ENCODE data around the gene FRMD3.

DNA sequence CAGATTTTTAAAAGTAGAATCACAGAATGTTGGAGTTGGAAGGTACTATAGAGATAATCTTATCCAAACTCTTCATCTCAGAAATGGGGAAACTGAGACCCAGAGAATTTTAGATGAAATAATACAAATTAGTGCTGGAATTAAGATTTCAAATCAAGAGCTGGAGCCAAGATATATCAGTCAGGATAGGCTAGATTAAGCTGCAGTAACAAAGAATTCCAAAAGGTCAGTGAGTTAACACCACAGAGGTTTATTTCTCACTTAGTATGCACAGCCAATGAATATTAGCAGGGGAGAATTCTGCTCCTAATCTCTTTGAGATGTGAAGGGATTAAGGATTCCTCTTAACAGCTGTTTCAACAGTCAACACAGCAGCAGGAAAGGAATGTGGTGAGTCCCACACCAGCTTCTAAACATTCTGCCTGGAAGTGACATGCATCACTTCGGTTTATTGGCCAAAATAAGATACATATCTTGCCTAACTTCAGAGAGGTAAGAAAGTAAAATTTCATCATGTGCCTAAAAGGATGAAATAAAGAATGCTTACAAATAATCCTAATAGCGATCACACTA is 136.8 kb downstream of the FRMD3 start:
- TF ChIP-seq SIN3A (IDR thresholded peaks at IDR 0.05; ENCODE audit: borderline replicate concordance, insufficient read depth, low read depth, low read length) (no peak), POLR2AphosphoS5 (IDR thresholded peaks at IDR 0.05; ENCODE audit: low read depth, low read length) (no peak), TCF7L2 (IDR thresholded peaks at IDR 0.05; ENCODE audit: low read depth, low read length) (no peak)
- TF ChIP-seq, protein P1, sequence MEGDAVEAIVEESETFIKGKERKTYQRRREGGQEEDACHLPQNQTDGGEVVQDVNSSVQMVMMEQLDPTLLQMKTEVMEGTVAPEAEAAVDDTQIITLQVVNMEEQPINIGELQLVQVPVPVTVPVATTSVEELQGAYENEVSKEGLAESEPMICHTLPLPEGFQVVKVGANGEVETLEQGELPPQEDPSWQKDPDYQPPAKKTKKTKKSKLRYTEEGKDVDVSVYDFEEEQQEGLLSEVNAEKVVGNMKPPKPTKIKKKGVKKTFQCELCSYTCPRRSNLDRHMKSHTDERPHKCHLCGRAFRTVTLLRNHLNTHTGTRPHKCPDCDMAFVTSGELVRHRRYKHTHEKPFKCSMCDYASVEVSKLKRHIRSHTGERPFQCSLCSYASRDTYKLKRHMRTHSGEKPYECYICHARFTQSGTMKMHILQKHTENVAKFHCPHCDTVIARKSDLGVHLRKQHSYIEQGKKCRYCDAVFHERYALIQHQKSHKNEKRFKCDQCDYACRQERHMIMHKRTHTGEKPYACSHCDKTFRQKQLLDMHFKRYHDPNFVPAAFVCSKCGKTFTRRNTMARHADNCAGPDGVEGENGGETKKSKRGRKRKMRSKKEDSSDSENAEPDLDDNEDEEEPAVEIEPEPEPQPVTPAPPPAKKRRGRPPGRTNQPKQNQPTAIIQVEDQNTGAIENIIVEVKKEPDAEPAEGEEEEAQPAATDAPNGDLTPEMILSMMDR (IDR thresholded peaks at IDR 0.05), result no peak
- TF ChIP-seq, protein P2, sequence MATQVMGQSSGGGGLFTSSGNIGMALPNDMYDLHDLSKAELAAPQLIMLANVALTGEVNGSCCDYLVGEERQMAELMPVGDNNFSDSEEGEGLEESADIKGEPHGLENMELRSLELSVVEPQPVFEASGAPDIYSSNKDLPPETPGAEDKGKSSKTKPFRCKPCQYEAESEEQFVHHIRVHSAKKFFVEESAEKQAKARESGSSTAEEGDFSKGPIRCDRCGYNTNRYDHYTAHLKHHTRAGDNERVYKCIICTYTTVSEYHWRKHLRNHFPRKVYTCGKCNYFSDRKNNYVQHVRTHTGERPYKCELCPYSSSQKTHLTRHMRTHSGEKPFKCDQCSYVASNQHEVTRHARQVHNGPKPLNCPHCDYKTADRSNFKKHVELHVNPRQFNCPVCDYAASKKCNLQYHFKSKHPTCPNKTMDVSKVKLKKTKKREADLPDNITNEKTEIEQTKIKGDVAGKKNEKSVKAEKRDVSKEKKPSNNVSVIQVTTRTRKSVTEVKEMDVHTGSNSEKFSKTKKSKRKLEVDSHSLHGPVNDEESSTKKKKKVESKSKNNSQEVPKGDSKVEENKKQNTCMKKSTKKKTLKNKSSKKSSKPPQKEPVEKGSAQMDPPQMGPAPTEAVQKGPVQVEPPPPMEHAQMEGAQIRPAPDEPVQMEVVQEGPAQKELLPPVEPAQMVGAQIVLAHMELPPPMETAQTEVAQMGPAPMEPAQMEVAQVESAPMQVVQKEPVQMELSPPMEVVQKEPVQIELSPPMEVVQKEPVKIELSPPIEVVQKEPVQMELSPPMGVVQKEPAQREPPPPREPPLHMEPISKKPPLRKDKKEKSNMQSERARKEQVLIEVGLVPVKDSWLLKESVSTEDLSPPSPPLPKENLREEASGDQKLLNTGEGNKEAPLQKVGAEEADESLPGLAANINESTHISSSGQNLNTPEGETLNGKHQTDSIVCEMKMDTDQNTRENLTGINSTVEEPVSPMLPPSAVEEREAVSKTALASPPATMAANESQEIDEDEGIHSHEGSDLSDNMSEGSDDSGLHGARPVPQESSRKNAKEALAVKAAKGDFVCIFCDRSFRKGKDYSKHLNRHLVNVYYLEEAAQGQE (IDR thresholded peaks at IDR 0.05; ENCODE audit: insufficient read depth in 1 of 2, low read depth in 2 of 2, low read length in 1 of 2), result no peak

Data from Panc1 (cell line).